Epithelial cell of prostate (primary cell): ENCODE results near the gene VPS36.
"Not testable (repeated sequence)": the region's sequence is repeated elsewhere in the genome, so short reads cannot be mapped to it uniquely, and the experiment has no call there.

Experiments used
- DNase-seq: peaks from one replicate; pipeline ENCODE4 v3.0.0-alpha.2; 2011; ENCODE audit warnings: low read depth, low spot score
- H3K27ac ChIP-seq: fragments of 450-650 bp; 2 replicates; pipeline ENCODE4 v1.5.1; 2017; ENCODE audit warnings: mild to moderate bottlenecking

VPS36 gene

GRCh38 chr13:52385870-52386269, 64.6 kb downstream of the VPS36 start:
- no peak overlapping the region for H3K27ac ChIP-seq
- no peak for DNase-seq

GRCh38 chr13:52383366-52383765, 67.1 kb downstream of the VPS36 start:
- H3K27ac ChIP-seq: no peak overlapping the region
- DNase-seq: no peak

- no peak overlapping the region for H3K27ac ChIP-seq
- no peak for DNase-seq
Observed at GRCh38 chr13:52378312-52378711, 72.1 kb downstream of the VPS36 start.

- no peak for DNase-seq
- H3K27ac ChIP-seq: no peak overlapping the region
Observed at GRCh38 chr13:52377898-52378297, 72.5 kb downstream of the VPS36 start.

- H3K27ac ChIP-seq: no peak overlapping the region
- no peak for DNase-seq
Observed at GRCh38 chr13:52374873-52375411, 75.5 kb downstream of the VPS36 start.

- DNase-seq: no peak
- H3K27ac ChIP-seq: no peak overlapping the region
Observed at GRCh38 chr13:52374389-52374788, 76.0 kb downstream of the VPS36 start.

GRCh38 chr13:52373277-52373676, 77.2 kb downstream of the VPS36 start:
- H3K27ac ChIP-seq, DNase-seq: not testable (repeated sequence)

GRCh38 chr13:52371736-52372247, 78.6 kb downstream of the VPS36 start:
- no peak for DNase-seq
- no peak overlapping the region for H3K27ac ChIP-seq

- H3K27ac ChIP-seq: no peak overlapping the region
- no peak for DNase-seq
Observed at GRCh38 chr13:52366291-52366690, 84.1 kb downstream of the VPS36 start.
